Cerebellar nuclear complex (tissue), 1 donor: ENCODE data around the gene STRA6.
A peak's percentile ranks its signal among the peaks of the same experiment; 100 is the strongest.

Source experiments
- DNase-seq, 2 experiments: peaks; one replicate each; lab custom pipeline; 2025; lab: John Stamatoyannopoulos, UW

Gene STRA6, protein sequence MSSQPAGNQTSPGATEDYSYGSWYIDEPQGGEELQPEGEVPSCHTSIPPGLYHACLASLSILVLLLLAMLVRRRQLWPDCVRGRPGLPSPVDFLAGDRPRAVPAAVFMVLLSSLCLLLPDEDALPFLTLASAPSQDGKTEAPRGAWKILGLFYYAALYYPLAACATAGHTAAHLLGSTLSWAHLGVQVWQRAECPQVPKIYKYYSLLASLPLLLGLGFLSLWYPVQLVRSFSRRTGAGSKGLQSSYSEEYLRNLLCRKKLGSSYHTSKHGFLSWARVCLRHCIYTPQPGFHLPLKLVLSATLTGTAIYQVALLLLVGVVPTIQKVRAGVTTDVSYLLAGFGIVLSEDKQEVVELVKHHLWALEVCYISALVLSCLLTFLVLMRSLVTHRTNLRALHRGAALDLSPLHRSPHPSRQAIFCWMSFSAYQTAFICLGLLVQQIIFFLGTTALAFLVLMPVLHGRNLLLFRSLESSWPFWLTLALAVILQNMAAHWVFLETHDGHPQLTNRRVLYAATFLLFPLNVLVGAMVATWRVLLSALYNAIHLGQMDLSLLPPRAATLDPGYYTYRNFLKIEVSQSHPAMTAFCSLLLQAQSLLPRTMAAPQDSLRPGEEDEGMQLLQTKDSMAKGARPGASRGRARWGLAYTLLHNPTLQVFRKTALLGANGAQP

DNA sequence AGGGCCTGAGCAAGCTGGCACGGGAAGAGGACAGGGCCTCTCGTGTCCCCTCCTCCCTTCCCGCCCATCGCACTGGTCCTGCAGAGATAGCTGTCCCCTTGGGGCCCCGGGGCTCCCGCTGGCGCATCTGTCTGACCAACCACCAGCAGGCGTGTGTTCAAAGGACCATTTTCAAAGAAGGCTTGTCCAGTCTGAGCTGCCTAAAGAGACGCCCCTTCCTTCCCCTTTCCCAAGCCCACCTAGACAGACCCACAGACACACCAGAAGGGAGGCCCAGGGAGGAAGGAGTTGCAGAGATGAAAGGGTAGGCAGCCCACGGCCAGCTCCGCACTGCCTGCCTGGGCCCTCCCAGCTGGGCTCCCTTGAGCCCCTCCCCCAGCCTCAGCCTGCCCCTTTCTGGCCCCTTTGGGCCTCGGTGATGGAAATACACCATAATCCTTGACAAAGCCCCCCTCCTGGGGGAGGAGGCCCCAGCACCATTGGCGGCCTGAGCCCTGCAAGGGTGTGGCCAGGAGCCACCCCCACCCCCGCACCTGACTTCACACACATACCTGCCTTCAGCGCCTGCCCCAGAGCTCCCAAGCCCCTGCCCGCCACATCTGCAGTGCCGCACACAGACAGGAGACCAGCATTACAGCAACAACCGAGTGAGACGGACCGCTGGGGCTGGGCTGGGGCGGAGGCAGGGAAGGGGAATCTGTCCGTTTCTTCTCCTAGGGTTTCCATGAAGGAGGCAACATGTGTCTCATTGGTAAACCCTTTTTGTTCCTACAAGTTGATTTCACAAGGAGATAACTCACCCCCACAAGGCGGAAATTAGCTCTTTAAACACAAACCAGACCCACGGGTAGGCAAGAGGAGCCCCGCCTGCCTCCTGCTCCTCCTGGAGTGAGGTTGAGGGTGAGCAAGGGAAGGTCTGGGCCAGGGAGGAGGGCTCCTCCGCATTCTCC, at the start of gene STRA6:
Gene STRA6, minus strand, starts transcription at position 336 of the 950 bp plus-strand sequence. CDS start 520 bp downstream, outside the sequence.
- no peak for DNase-seq

DNA sequence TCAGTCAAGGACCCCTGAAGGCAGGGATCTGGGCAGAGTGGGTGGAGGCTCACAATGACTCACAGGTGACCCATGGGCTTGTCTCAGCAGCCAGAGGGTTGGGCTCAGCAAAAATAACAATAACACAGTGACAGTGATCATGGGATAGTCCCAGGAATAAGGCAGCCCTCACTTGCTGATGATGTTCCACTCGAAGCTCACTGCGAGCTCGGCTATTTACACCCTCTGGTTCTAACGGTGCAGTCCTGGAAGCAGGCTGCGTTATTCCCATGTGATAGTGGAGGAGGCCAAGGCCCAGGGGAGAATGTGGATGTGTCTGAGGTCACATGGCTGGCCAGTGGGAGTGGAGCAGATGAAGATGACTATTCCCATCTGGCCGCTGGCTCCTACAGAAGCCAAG, 49.7 kb upstream of the STRA6 start:
- no peak for DNase-seq

DNA sequence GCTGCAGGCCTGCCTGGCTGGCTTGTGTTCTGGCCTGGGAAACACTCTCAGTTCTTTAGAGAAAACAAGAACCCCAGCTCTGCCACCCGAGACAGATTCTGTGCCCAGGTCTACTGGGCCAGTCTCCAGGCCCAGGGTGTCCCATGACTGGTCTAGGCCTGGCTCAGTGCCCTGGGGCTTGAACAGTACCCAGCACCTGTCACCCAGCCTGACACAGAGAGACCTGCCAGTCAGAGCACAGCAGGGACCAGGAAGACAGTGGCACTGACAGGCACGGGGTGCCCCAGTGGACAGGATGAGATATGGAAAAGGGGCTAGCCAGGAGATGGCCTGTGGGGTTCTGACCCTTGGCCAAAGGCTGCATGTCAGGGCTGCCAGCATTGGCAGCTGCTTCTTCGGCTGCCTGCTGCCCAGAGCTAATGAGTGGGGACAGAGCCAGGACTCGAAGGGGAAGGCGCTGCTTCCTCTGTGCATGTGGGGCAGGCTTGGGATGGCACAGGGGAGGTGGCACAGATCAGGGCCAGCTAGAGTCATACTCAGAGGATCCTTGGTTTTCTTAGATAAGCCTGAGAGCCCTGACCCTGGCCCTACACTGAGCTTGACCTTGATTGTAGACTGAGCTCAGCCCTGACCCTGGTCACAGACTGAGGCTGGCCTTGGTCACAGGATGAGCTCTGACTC, 48.7 kb upstream of the STRA6 start:
- peak; percentile 97 to 100 for DNase-seq

DNA sequence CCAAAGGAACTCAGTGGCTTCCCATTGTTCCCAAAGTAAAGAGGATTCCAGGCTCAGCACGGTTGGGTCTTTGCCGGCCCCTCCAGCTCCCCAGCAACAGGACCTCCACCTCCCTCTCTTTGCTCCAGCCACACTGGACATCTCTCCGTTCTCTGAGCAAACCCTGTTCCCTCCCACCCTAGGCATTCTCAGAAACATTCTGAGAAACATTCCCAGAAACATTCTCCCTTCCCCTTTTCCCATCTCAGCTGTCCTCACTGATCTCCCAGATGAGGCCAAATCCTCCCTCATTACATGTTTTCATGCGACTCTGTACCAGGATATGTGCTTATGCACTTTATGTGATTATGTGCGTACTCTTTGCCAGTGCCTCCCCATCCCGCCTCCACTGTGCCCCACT, 47.7 kb upstream of the STRA6 start:
- DNase-seq: no peak

DNA sequence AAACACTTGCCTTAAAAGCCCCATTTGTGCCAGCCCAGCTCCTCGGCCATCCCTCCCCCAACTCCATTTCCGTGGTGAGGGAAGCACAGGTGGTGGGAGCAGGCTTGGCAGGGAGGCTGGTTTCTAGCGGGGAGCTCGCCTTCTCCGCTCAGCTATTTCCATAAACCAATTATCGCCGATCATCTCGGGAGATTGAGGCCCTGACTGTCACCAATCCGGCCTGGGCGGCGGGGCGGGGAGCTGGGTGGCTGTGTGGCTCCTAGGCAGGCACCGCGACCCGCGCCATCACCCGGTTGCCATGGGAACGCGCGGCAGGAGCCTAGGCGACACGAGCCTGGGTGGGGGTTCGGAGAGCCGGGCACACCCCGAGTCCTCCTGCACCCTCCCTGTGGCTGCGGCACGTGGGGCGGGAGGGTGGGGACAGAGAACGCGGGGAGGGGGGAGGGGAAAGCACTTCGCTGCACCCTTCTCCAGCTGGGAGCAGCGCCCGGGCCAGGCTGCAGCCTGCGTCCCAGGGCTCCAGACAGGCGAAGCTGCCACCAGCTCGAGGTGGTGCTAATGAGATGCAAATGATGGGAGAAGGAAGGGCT, 42.9 kb upstream of the STRA6 start:
- DNase-seq: no peak

DNA sequence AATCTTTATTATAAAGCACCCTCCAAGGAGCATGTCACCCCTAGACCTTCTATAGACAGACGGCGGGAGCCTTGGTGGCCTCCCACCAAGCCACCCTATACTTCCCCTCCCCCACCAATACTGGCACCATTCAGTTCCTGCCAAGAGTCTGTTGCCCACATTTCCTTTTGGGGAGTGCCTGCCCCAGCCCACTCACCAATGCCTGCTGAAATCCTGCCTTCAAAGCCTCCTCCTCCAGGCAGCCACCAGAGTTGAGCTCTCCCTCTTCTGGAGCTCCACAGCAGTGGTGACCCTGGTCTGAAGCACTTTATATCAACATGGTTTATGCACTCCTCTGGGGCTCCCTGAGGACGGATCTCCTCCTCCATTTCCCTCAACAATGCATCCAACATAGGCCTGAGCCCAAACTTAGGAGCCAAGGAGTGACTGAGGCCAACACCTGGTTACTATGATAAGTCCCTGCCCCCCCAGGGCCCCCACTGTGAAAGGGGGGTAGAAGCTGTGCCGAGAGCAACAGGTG, 42.3 kb upstream of the STRA6 start:
- DNase-seq: no peak

DNA sequence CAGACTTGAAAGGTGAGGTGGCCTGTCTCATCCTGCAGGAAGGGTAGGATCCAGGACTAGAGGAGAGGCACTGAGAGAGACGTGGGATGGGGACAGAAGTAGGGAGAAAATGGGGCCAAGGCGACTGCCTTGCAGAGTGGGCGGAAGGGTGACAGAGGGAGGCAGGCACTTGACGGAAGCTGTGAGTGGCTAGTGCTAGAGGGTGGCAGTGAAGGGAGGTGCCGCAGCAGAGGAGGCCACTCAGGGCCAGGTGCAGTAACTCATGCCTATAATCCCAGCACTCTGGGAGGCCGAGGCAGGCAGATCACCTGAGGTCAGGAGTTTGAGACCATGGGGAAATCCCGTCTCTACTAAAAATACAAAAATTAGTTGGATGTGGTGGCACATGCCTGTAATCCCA, 40.8 kb upstream of the STRA6 start:
- no peak for DNase-seq

DNA sequence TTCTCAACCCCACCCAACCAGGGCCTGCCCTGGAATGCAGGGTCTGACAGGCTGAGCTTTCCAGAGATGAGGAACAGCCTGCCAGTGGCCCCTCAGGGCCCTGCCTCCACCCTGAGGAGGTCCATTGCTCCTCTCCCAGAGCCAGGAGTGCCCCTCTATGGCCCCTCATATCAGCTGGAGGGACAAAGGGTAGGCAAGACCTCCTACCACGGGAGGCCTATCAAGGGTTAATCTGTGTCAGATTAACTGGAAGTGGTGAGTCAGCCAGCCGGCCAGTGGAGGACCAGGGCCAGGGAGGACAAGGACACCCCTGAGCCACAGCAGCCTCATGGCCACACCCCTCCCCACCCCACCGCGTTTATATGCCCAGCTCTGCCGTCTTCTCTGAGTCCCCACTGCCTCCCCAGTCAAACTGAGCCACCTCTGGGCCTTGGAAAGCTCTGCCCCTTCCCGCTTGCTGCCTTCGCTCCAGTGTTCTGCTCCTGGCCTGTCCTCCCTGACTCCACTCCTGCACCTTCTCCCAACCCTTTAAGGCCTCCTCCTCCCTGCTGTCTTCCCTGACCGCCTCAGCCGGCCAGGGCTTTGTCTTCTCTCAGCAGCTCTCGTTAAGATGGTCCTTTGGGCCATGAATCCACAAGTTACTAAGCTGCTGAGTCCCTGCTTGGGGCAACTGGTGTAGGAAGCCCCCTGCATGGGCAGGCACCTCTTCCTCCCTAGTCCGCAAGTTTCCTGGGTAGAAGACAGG, 40.0 kb upstream of the STRA6 start:
- no peak for DNase-seq

DNA sequence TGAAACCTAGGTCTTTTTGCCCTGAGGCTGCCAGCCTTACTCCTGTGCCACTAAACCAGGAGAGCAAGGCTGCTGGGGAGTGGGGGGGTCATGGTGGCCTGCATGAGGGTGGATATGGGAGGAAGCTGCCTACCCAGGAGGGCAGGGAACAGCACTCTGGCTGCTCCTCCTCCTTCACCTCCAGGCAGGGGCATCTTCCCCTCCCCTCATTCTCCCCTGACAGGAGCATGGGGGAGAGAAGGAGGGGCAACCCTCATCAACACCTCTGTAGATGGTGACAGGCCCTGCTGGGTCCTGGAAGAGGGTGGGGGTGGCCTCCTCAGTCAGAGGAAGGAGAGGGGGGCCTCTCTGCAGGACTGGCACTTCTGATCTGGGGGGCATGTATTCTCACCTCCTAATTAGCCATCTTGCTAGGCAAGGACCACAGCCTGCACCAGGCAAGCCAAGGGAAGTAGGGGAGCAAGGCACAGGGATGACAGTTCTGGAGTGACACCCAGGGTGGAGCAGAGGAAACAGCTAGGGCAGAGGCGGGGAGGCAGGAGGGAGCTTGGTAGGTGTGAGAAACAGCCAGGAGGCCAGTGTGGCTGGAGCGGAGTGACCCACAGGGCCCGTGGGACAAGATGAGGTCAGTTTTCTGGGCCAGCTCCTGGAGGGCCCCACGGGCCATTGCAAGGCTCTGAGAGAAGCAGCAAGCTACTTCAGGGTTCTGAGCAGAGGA, 38.5 kb upstream of the STRA6 start:
- DNase-seq: no peak

DNA sequence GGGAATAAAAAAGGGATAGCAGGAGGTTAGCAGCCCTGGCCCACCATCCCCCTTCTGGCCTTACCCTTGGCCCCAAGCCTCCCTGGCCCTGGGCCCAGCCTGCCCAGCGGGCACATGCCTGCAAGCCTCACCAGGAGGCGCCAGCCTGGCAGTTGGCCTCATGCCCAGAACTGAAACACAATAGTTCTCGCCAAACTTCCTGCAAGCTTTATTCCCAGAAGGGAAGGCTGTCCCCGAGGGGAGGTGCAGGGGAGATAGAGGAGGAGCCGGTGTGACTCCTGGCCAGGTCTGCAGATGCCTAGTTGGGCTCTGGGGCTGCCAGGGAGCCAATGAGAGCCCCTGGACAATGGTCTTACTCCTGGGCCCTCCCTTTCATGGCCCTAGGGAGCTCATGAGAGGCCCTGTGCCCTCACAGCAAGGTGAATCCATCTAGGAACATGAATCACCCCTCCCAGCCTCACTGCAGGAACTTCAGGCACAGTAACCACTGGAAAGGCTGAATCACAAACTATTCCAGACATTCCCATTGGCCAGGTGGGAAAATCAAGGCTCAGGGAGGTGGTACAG, 37.5 kb upstream of the STRA6 start:
- no peak for DNase-seq

DNA sequence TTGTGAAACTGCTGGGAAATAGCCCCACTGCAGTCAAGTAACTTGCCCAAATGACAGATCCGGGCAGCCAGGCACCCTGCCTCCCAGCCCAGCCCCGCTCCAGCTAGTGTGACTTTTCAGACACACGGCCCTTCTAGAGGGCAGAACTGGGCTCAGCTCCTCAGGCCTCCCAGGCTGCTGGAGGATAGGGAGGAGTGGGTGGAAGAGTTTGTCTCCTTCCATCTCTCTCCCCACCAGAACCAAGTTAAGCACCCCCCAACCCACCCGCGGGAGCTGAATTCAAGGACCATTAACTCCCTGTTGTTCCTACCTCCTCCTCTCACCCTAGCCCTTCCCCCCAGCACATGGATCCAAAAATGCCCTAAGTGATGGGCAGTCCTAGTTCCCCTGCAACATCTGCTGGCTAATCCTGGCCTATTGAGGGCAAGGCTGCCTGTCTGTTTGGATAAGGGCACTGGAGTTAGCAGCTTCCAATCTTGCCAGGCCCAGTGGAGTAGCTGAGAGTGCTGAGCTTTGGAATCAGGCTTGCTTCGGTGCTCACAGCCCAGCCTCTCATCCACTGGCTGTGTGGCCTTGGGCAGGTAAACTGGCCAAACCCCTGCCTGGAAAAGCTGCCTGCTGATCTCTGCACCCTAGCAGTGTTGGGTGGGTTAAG, 36.6 kb upstream of the STRA6 start:
- DNase-seq: no peak

DNA sequence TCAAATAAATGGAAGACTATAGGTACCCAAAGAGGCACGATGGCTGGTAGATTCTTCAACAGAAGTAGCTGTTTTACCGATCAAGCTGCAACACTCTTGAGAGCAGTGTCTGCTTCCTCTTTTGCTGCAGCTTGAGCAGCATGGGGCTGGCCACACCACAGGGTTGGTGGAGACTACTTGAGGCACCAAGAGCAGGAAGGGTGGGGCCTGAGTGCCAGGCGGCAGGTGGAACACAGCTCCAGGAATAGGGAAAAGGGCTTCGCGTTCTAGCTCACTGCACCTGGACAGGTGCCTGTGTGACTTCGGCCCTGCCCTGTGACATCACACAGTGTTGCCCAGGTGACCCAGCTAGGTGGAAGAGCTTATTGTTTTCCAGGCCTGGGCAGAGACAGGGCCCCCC, 33.4 kb upstream of the STRA6 start, which contains the start of gene CCDC33:
Gene CCDC33, plus strand, starts transcription at position 365 of the 400 bp plus-strand sequence. CDS start 394 bp downstream, outside the sequence.
- DNase-seq: no peak

DNA sequence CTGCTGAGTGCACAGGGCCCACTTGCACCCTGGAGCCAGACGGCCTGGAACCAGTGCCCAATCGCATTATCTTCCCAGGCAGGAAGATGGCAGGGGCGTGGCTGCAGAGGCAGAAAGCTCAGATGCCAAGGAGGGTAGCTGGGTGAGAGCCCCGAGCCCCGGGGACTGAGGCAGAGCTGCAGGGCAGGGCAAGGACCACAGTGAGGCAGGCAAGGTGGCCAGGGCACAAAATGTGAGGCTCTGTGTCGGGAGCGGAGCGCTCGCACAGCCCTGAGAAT, 31.9 kb upstream of the STRA6 start:
- DNase-seq: no peak

DNA sequence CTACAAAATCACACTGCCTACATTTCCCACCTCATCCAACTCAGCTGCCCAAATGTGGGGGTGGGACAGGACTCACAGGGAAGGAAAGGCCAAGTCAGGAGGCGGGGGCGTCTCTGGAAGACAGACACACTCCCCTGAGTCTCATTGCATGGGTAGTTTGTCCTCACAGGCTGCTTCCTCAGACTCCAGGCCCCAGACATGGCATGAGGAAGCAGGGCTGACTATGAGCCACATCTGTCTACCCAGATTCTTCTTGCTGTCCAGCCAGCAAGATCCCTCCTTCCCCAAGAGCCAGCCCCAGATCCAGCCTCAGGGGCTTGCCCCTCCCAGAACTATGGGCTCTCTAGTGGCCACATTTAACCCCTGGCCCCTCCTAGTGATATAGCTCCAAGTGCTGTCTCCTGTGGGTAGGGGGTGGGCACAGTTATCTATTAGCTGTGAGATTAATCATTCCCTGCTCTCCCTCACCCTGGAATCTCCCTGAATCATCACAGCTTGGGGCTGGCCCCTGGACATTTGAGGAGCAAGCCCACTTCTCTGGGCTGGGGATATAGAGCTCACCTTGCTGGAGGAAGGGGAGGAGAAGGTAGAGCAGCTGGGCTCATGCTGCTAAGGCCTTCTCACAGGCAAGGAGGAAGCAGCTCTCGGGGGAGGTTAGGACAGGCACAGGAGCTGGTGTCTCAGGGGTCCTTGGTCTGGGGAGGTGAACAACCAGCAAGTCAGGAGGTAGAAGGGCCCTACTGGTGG, 31.4 kb upstream of the STRA6 start:
- DNase-seq: no peak

DNA sequence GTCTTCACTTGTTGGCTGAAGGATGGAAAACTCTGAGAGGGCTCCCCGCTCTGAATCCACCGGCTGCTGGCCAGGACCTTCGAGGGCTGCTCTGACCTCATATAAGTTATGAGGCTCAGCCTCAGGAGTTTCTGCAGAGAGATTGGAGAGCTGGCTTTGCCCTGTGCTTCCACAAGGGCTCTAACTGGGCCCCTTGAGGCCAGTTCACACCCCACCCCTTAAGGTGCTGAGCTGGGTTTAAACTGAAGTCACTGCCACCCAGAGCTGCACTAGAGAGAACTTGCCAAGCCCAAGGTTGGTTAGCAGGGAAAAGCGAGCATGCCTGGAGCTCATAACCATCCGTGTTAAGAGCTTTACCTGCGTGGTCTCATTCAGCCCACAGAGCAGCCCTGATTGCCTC, 30.8 kb upstream of the STRA6 start:
- no peak for DNase-seq

DNA sequence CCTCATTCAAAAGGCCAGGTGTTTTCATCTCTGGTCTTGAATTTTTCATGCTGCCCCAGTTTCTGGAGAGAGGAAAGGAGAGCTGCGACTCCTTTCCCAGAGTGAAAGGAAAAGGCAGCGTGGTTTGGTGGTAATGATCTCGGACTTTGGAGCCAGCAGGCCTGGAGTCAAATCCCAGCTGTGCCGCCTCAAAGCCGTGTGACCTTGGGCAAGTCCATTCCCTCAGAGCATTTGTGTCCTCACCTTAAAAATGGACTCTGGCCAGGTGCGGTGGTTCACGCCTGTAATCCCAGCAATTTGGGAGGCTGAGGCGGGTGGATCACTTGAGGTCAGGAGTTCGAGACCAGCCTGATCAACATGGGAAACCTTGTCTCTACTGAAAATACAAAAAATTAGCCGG, 28.9 kb upstream of the STRA6 start:
- no peak for DNase-seq

DNA sequence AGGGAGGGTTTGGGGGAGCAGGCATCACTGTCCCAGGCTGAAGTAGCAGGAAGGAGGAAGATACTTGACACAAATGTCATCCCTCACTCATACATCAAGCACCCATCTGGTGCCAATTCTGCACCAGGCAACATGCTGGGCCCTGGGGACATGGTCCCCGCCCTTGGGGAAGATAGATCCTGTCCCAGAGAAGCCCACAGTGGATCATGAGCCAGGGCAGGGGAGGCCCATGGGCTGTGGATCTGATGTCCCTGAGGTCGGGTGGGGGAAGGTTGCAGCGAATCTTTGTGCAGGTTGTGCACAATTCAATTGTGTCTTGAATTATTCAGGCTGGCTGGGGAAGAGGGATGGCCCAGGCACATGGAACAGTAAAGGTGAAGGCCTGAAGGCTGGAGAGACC, 27.1 kb upstream of the STRA6 start:
- DNase-seq: no peak

DNA sequence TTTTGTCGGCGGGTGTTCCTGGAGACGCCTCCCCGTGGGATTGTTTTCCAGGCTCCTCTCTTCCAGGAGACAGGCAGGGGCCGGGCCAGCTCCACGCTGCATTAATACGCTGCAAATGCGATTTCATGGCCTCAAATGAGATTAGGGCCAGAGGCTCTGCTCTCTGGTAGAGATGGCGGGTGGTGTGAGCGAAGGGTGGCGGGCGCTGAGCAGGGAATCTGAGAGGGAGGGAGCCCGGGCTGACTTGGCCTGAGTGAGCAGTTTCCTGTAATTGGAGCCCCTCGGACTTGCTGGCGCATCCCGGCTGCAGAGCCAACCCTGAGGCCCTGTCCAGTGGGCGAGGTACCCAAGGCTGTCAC, 26.1 kb upstream of the STRA6 start:
- no peak for DNase-seq
